IMR-90 (cell line): ENCODE measurements around the gene POLR3GL. TPM values are rescaled to one million over a fixed set of nuclear protein-coding genes. Genes with fewer than 3 reads are reported as not detected.

Experiments
- ATAC-seq: fragments of 200-7000 bp; cut with Tn5 transposase; 2 replicates; pipeline ENCODE4 v1.9.1; 2020; ENCODE audit warnings: low read depth, mild to moderate bottlenecking, moderate library complexity
- BruUV-seq: library from RNA; stranded (reverse); fragments of 400-500 nt; replicated peaks from 2 replicates; lab custom pipeline; 2021; lab: Mats Ljungman, UMichigan
- CTCF ChIA-PET: fragments of 300-600 bp; formaldehyde crosslinking; extraction: SDS; loops from one replicate; lab custom pipeline; 2021; ENCODE audit warnings: antibody characterized with exemption; lab: Yijun Ruan, JAX
- POLR2A ChIA-PET: fragments of 300-600 bp; sonication (Branson Sonifier 250); formaldehyde crosslinking; loops from one replicate; lab custom pipeline; 2022; ENCODE audit warnings: antibody characterized with exemption; ENCODE audit not compliant: unreplicated experiment; lab: Charles Lee
- DNase-seq: peaks from one replicate; pipeline ENCODE4 v3.0.0; 2013
- H2AFZ ChIP-seq: replicated peaks from 2 replicates; pipeline ENCODE3; 2013; ENCODE audit warnings: low read length, mild to moderate bottlenecking; ENCODE audit not compliant: poor library complexity
- H2AK5ac ChIP-seq: 2 replicates; pipeline ENCODE4 v1.6.1; 2013; ENCODE audit warnings: low read depth, low read length, inconsistent platforms
- H2AK9ac ChIP-seq: replicated peaks from 2 replicates; pipeline ENCODE3; 2013; ENCODE audit warnings: mild to moderate bottlenecking, low read depth, low read length, moderate library complexity; ENCODE audit not compliant: poor library complexity
- H2BK120ac ChIP-seq: 2 replicates; pipeline ENCODE4 v1.6.1; 2013; ENCODE audit warnings: low read depth, low read length, inconsistent platforms
- H2BK15ac ChIP-seq: 3 replicates; pipeline ENCODE4 v1.6.1; 2013; ENCODE audit warnings: low read depth, low read length, inconsistent platforms
- H2BK20ac ChIP-seq: 2 replicates; pipeline ENCODE4 v1.6.1; 2013; ENCODE audit warnings: low read depth, mild to moderate bottlenecking, inconsistent platforms, low read length, moderate library complexity
- H2BK5ac ChIP-seq: 2 replicates; pipeline ENCODE4 v1.6.1; 2013; ENCODE audit warnings: mild to moderate bottlenecking, low read depth, low read length, inconsistent platforms; ENCODE audit not compliant: poor library complexity, severe bottlenecking
- H3K14ac ChIP-seq: replicated peaks from 2 replicates; pipeline ENCODE4 v1.6.1; 2013; ENCODE audit warnings: low read depth, low read length, inconsistent platforms
- H3K18ac ChIP-seq: 2 replicates; pipeline ENCODE4 v1.6.1; 2013; ENCODE audit warnings: low read depth, low read length, control low read depth
- H3K23ac ChIP-seq: 2 replicates; pipeline ENCODE4 v1.6.1; 2013; ENCODE audit warnings: low read depth, low read length, inconsistent platforms
- H3K27ac ChIP-seq: 2 replicates; pipeline ENCODE4 v1.5.1; 2013; ENCODE audit warnings: mild to moderate bottlenecking, control low read depth, low read length; ENCODE audit not compliant: insufficient read depth
- H3K27me3 ChIP-seq: 2 replicates; pipeline ENCODE4 v1.6.1; 2013; ENCODE audit warnings: low read length; ENCODE audit not compliant: control insufficient read depth, insufficient read depth
- H3K36me3 ChIP-seq: 2 replicates; pipeline ENCODE4 v1.6.1; 2013; ENCODE audit warnings: low read length, mixed read lengths; ENCODE audit not compliant: control insufficient read depth, insufficient read depth
- H3K4ac ChIP-seq: 2 replicates; pipeline ENCODE4 v1.6.1; 2013; ENCODE audit warnings: low read depth, low read length, inconsistent platforms
- H3K4me1 ChIP-seq: 2 replicates; pipeline ENCODE4 v1.6.1; 2013; ENCODE audit warnings: low read length, mixed read lengths; ENCODE audit not compliant: control insufficient read depth, insufficient read depth
- H3K4me2 ChIP-seq: 2 replicates; pipeline ENCODE4 v1.6.1; 2013; ENCODE audit warnings: low read depth, mild to moderate bottlenecking, control low read depth, low read length, moderate library complexity
- H3K4me3 ChIP-seq: 2 replicates; pipeline ENCODE4 v1.5.1; 2013; ENCODE audit warnings: low read depth, mild to moderate bottlenecking, control low read depth, low read length, moderate library complexity; ENCODE audit not compliant: insufficient read depth
- H3K56ac ChIP-seq: 2 replicates; pipeline ENCODE4 v1.6.1; 2013; ENCODE audit warnings: low read length, inconsistent platforms; ENCODE audit not compliant: insufficient read depth; ENCODE audit errors: extremely low read depth
- H3K79me1 ChIP-seq, 2 experiments: 2 replicates each; pipeline ENCODE4 v1.6.1; 2013; ENCODE audit warnings: low read length in 2 of 2, inconsistent platforms in 1 of 2, low read depth in 1 of 2
- H3K9ac ChIP-seq: 2 replicates; pipeline ENCODE4 v1.6.1; 2013; ENCODE audit warnings: low read depth, low read length, control low read depth
- H3K9me1 ChIP-seq: 2 replicates; pipeline ENCODE4 v1.6.1; 2013; ENCODE audit warnings: low read length, inconsistent platforms; ENCODE audit not compliant: insufficient read depth
- H3K9me3 ChIP-seq: 2 replicates; pipeline ENCODE4 v1.6.1; 2013; ENCODE audit warnings: low read length; ENCODE audit not compliant: control insufficient read depth, insufficient read depth
- H4K20me1 ChIP-seq: 2 replicates; pipeline ENCODE4 v1.6.1; 2013; ENCODE audit warnings: low read length, inconsistent platforms; ENCODE audit not compliant: insufficient read depth
- H4K5ac ChIP-seq: 2 replicates; pipeline ENCODE4 v1.6.1; 2013; ENCODE audit warnings: mild to moderate bottlenecking, low read depth, low read length, control low read depth
- H4K8ac ChIP-seq, 2 experiments: 2 replicates each; pipeline ENCODE4 v1.6.1; 2013; ENCODE audit warnings: low read depth in 2 of 2, low read length in 2 of 2, control low read depth in 1 of 2, inconsistent platforms in 1 of 2
- H4K91ac ChIP-seq: 2 replicates; pipeline ENCODE4 v1.6.1; 2013; ENCODE audit warnings: low read depth, low read length, inconsistent platforms; ENCODE audit not compliant: insufficient read depth
- CEBPB ChIP-seq: IDR thresholded peaks from 2 replicates; pipeline ENCODE4 v1.6.1; 2012; ENCODE audit warnings: low read depth, low read length, improper control_type of control experiment
- CHD1 ChIP-seq: IDR thresholded peaks from 2 replicates; pipeline ENCODE4 v1.6.1; 2012; ENCODE audit warnings: low read depth, low read length, improper control_type of control experiment
- MXI1 ChIP-seq: IDR thresholded peaks from 2 replicates; pipeline ENCODE4 v1.6.1; 2012; ENCODE audit warnings: low read depth, mild to moderate bottlenecking, low read length, moderate library complexity, borderline replicate concordance
- POLR2A ChIP-seq: IDR thresholded peaks from 2 replicates; pipeline ENCODE4 v1.6.1; 2012; ENCODE audit warnings: mild to moderate bottlenecking, low read depth, low read length
- WGBS, 2 experiments: methylation state at CpG; one replicate each; pipeline versions ENCODE4 v1.1.5 to v1.1.7; 2013; ENCODE audit warnings: missing lambda C conversion rate in 2 of 2; ENCODE audit not compliant: insufficient read length in 1 of 2; ENCODE audit errors: extremely low coverage in 2 of 2; 5-methylcytosine and 5-hydroxymethylcytosine counted together
- dilution Hi-C: fragments of 300-500 bp; cut with HindIII; formaldehyde crosslinking; loops from one replicate; pipeline ENCODE4 v1.14.3; 2018; ENCODE audit warnings: low sequenced_read_pairs; ENCODE audit not compliant: unreplicated experiment
- in situ Hi-C: fragments of 300-500 bp; cut with MboI; formaldehyde crosslinking; loops from 3 replicates; pipeline ENCODE4 v1.14.3; 2019; ENCODE audit warnings: low sequenced_read_pairs, inconsistent platforms, mixed read lengths
- intact Hi-C: fragments of 100-400 bp; cut with micrococcal nuclease; formaldehyde crosslinking; loops from 2 replicates; pipeline ENCODE4 v1.10.0; 2022
- polyA plus RNA-seq, 3 experiments: library from polyadenylated mRNA; depleted of rRNA; stranded (reverse); fragments of >200 nt; gene quantifications; 2 replicates each; pipeline ENCODE4 v1.2.3, GENCODE V29; 2012; ENCODE audit warnings: low replicate concordance in 1 of 3
- total RNA-seq: library from RNA; depleted of rRNA; stranded (reverse); fragments of >200 nt; gene quantifications from 2 replicates; pipeline ENCODE4 v1.2.3, GENCODE V29; 2012

Gene POLR3GL
- total and polyA plus RNA-seq, 2 of the 4 experiments (the other 2 are of a cell fraction), result 7.9 to 16.3 TPM

- H4K5ac ChIP-seq, result no peak overlapping the region
- H2BK15ac ChIP-seq, result no peak overlapping the region; the same call in 2 of the 3 replicates
- no peak overlapping the region for H2AK9ac ChIP-seq
- no peak overlapping the region for H3K4me2 ChIP-seq
- no peak overlapping the region for H4K8ac ChIP-seq
- no peak overlapping the region for H3K23ac ChIP-seq
- H3K4ac ChIP-seq, result no peak overlapping the region
- H3K27me3 ChIP-seq, result no peaks in the 10 kb centered on the region
- BruUV-seq, result no TSS peak
- in situ Hi-C loops (loop anchor here (5.0 kb wide), 1 partner anchor 82 kb away; the partner anchor contains the start of gene PEX11B), dilution Hi-C loops (no loop called here), intact Hi-C loops (loop anchor here (5.0 kb wide), 1 partner anchor 82 kb away; the partner anchor contains the start of gene PEX11B)
- no peak overlapping the region for H3K14ac ChIP-seq
- ChIA-PET CTCF (no interaction called here), POLR2A (no interaction called here)
- no peak overlapping the region for H2BK120ac ChIP-seq
- H2BK5ac ChIP-seq, result no peak overlapping the region
- no peaks in the 10 kb centered on the region for H3K9me3 ChIP-seq
- H3K9ac ChIP-seq, result no peak overlapping the region
- no peak for DNase-seq
- TF ChIP-seq CEBPB, result no peak
- no peak for TF ChIP-seq CHD1
- TF ChIP-seq MXI1, result no peak
- TF ChIP-seq POLR2A, result no peak
- H3K18ac ChIP-seq, result no peak overlapping the region
- H3K4me1 ChIP-seq, result peaks cover 6% of the 10 kb centered on the region
- peaks cover 2% of the 10 kb centered on the region for H3K36me3 ChIP-seq
- H2AFZ ChIP-seq, result no peak overlapping the region
- peaks cover 5% of the 10 kb centered on the region; the same call in 1 of the 2 replicates for H4K20me1 ChIP-seq
- no peak overlapping the region for H4K91ac ChIP-seq
- H3K79me1 ChIP-seq, result peaks cover 10 to 24% of the 10 kb centered on the region in 2 experiments; a peak in 3 of 4 replicates
- ATAC-seq, result no peak
- no peak overlapping the region for H2BK20ac ChIP-seq
- H3K27ac ChIP-seq, result no peak overlapping the region
- peaks cover 2% of the 10 kb centered on the region; the same call in 1 of the 2 replicates for H3K9me1 ChIP-seq
- H2AK5ac ChIP-seq, result no peak overlapping the region
- no peak overlapping the region for H3K4me3 ChIP-seq
- WGBS, 2 experiments, result 20% methylated on average over 1 of the region's 5 CpGs; no CpG with 5 or more reads in 1 of the 2 experiments
- H3K56ac ChIP-seq, result no peak overlapping the region
These were observed 35.0 kb downstream of the POLR3GL start for GRCh38 chr1:145999321-146000024.
